A673 (cell line): ENCODE measurements around the gene GOLGA7B.

Source experiments
- CTCF ChIP-seq: fragments of 300-800, 200-600 bp; sonication (generic); conservative IDR thresholded peaks from 2 replicates; pipeline ENCODE4 v1.5.1; 2017; ENCODE audit warnings: low read depth, mild to moderate bottlenecking, antibody characterized with exemption, low read length, moderate library complexity, mixed read lengths
- EZH2 ChIP-seq: fragments of 200-600 bp; sonication (generic); IDR thresholded peaks from 2 replicates; pipeline ENCODE4 v1.6.1; 2017; ENCODE audit warnings: borderline replicate concordance, low read depth, mild to moderate bottlenecking, mixed read lengths, antibody characterized with exemption, low read length; ENCODE audit not compliant: poor library complexity, severe bottlenecking

GRCh38 chr10:97913614-97914013 is 64.0 kb downstream of the GOLGA7B start:
- TF ChIP-seq EZH2 (no peak), CTCF (no peak)
